ENCODE results near the gene WDR7. TPM values are rescaled to one million over a fixed set of nuclear protein-coding genes. Genes with fewer than 3 reads are reported as not detected.

WDR7 gene
- total and polyA plus RNA-seq, 7 donors: 3.7 to 45.3 (median 28.5) TPM

DNA sequence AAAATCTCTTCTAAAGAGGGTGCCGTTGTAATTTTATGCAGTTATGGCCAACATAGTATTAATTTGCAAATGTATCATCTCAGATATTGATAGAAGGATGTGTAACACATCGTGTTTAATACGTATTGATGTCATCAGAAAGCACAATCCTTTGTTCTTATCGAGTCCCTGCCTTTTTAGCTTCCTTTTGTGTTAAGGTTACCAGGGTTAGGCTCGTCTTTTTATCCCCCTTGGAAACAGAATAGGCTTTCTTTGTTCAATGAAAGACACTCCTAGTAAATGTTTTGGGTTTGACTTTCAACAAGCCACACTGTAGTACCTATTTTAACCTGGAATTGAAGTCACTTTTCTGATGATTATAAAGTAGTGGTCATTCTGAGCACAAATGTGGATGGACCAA lies 136.2 kb downstream of the WDR7 start:
- intact Hi-C loops (cut with DNase I): no loop called here
- Histone ChIP-seq H3K4me3 (no peak overlapping the region), H3K27ac (no peak overlapping the region), H3K36me3 (peaks cover 0 to 27% (median 0%) of the 10 kb centered on the region in 4 donors), H3K27me3 (no peaks in the 10 kb centered on the region), H3K9me3 (no peaks in the 10 kb centered on the region), H3K4me1 (no peaks in the 10 kb centered on the region)
- no peak for TF ChIP-seq CTCF (IDR thresholded peaks at IDR 0.05)
- TF ChIP-seq POLR2AphosphoS5 (IDR thresholded peaks at IDR 0.05): no peak
- TF ChIP-seq POLR2A (IDR thresholded peaks at IDR 0.05): no peak
- no peak for TF ChIP-seq EP300 (IDR thresholded peaks at IDR 0.05)
- no peak for DNase-seq
- 91 to 92% methylated on average over 5 of the region's 5 CpGs for WGBS, 2 donors

DNA sequence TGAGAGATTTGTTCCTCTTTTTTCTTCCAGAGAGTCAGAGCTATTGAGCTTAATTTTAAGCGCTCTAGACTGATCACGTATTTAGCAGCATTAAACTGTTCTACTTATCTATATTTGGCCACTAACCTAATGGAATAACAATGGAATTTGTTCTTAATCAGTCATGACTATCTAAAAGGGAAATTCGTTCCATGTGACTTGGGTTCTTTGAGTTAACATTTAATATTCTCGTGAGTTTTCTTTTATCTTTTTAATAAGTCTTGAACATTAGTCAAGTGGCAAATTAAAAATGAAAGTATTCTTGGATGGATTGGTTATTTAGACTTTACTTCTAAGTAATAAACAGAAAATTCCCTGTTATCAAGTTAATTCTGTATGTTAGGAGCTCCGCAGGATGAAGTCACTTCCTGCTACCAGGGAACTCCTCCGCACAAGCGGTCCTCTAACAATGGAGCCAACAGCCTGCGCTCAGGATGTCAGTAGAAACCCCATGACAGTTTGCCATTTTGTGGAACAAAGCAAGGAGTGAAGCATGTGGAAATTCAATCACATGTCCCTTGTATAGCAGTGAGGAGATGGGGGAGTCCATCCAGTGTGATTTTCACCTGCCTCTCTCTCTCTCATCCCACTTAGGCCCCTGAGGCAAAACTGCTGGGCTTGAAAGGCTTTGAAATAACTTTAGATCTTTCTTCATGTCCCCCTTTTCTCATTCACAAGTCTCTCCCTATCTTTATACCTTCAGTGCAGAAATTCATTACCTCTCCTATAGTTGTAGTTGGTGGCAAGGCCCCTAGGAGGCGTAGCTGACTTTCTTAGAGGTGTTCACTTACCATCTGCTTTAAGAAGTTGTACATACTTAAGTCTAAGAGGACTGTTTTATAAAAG lies 138.1 kb downstream of the WDR7 start:
- no peaks in the 10 kb centered on the region for H3K27me3 ChIP-seq
- 94 to 96% methylated on average over 9 of the region's 9 CpGs for WGBS, 2 donors

DNA sequence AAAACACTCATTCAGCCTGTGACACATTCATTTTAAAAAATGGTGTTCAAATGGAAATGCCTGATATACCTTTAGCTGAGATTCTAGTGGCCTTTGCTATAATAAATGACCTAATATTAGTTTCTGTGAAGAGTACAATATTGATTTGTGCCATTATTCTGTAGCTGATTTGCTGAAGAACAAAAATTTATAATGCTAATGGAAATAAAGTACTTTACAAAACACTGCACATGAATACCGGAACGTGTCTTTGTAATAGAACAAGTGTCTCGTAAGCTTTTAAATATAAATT lies 138.7 kb downstream of the WDR7 start:
- WGBS, 2 donors: 96% methylated on average over 3 of the region's 3 CpGs
- Histone ChIP-seq H3K4me1 (no peaks in the 10 kb centered on the region), H3K4me3 (no peak overlapping the region), H3K9me3 (no peaks in the 10 kb centered on the region), H3K27ac (no peak overlapping the region), H3K27me3 (no peaks in the 10 kb centered on the region), H3K36me3 (peaks cover 0 to 14% (median 0%) of the 10 kb centered on the region in 4 donors)
- TF ChIP-seq POLR2A (IDR thresholded peaks at IDR 0.05): no peak
- no peak for TF ChIP-seq POLR2AphosphoS5 (IDR thresholded peaks at IDR 0.05)
- no peak for TF ChIP-seq EP300 (IDR thresholded peaks at IDR 0.05)
- TF ChIP-seq CTCF (IDR thresholded peaks at IDR 0.05): no peak
- intact Hi-C loops (cut with DNase I): no loop called here
- no peak for DNase-seq

More for the DNA sequence above, 138.1 kb downstream of the WDR7 start:
- no peak for TF ChIP-seq EP300 (IDR thresholded peaks at IDR 0.05)
- TF ChIP-seq CTCF (IDR thresholded peaks at IDR 0.05): no peak
- TF ChIP-seq POLR2A (IDR thresholded peaks at IDR 0.05): no peak
- TF ChIP-seq POLR2AphosphoS5 (IDR thresholded peaks at IDR 0.05): no peak
- no peak overlapping the region for H3K27ac ChIP-seq
- intact Hi-C loops (cut with DNase I): no loop called here
- H3K9me3 ChIP-seq: no peaks in the 10 kb centered on the region
- H3K36me3 ChIP-seq: peaks cover 0 to 18% (median 0%) of the 10 kb centered on the region in 4 donors
- no peak overlapping the region for H3K4me3 ChIP-seq
- DNase-seq: no peak
- no peaks in the 10 kb centered on the region for H3K4me1 ChIP-seq

GRCh38 chr18:56795381-56795780 lies 144.2 kb downstream of the WDR7 start:
- Histone ChIP-seq H3K4me3 (no peak overlapping the region), H3K27ac (no peak overlapping the region), H3K36me3 (no peaks in the 10 kb centered on the region), H3K27me3 (no peaks in the 10 kb centered on the region), H3K9me3 (no peaks in the 10 kb centered on the region), H3K4me1 (peaks cover 0 to 14% (median 8%) of the 10 kb centered on the region in 4 donors)
- DNase-seq: no peak
- TF ChIP-seq CTCF (IDR thresholded peaks at IDR 0.05) (no peak), POLR2AphosphoS5 (IDR thresholded peaks at IDR 0.05) (no peak), POLR2A (IDR thresholded peaks at IDR 0.05) (no peak), EP300 (IDR thresholded peaks at IDR 0.05) (no peak)
- intact Hi-C loops (cut with DNase I): no loop called here
- WGBS, 2 donors: 62 to 75% methylated on average over 1 of the region's 1 CpG
